ENCODE results near the gene ORM2.
"Not testable (repeated sequence)": the region's sequence is repeated elsewhere in the genome, so short reads cannot be mapped to it uniquely, and the experiment has no call there.

Gene ORM2

DNA sequence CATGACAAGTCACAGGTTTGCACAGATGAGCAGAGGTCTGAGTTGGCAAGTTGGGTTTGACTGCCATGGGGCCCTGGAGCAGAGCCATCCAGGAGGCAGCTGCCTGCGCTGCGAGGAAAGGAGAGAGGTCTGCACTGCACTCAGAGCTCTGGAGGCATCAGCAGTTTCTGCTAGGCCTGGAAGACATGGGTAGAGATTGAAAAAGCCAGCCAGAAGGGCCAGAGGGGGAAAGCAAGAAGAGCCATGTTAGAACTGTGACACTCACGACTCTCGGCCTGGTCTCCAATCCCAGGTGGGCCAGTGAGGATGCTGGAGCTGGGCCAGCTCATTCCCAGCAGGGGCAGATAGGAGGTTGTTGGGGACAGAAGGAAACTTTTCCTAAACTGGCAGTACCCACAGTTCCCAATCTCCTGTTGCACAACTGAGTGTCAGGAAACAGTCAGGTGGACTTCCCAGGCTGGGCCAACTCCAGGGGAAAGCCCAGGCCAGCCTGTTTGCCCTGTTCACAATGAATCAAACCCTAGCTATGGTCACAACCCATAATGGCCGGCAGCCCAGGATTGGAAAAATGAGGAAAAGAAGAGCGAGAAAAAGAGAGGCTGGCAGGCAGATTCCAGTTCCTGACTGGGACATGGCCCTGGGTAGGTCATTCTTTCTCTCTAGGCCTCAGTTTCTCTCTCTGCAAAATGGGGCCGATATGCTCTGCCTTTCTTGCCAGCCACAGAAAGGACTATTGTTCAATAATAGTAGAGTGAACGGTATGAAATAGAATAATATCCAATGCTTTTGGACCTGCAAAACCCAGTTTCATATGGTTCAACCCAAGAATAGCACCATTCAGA is 14.6 kb upstream of the ORM2 start:
- no peak for DNase-seq

DNA sequence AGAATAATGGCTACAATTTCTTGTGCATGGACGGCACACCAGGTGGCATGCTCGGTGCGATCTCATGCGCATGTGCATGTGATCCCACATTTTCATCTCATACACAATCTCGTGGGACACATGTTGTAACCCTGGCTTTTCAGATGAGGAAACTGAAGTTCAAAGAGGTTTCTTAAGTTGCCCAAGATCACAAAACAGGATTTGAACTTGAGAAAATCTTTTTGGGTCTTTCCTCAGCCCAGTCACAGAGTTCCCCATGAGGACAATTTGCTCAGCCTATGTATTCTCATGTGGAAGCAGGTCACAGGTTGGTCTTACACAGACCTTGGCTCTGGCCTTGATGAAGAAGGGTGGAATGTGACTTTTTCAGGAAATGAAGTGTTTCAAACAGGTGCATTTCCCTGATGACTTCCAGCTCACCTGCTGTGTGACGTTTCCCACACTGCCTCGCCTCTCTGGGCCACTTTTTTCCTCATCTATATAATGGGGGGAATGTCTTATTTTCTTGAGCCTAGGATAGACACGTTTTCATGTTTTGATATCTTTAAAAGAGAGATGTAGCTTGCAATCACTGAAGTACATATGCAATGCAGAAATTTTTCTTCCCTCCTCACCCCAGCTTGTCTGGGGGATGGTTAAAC is 13.8 kb upstream of the ORM2 start:
- no peak for DNase-seq

DNA sequence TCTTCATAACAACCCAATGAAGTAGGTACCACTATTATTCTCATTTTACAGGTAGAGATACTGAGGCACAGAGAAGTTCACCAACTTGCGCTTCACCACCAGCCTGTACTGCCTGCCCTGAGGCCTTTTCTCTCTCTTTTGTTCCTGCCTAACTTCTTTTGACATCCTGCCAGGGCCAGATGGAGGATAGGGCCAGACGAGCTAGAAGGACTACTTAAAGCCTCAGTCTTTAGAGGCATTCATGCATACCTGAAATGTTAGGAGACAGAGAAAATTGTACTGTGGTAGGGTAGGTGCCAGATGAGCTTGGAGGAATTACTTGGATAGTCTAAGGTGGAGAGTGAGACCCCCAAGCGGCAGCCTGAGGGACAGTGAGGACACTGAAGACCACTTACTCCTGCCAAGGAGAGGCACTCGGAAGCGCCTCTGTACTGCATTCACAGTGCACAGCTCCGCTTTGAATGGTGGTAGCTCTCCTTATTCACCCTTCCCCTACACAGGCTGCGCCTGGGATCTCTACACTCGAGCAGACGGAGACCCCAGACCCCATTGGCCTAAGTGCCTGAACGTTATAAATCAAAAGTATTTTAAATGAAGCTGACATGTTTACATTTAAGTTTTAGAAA is 13.0 kb upstream of the ORM2 start:
- no peak for DNase-seq

DNA sequence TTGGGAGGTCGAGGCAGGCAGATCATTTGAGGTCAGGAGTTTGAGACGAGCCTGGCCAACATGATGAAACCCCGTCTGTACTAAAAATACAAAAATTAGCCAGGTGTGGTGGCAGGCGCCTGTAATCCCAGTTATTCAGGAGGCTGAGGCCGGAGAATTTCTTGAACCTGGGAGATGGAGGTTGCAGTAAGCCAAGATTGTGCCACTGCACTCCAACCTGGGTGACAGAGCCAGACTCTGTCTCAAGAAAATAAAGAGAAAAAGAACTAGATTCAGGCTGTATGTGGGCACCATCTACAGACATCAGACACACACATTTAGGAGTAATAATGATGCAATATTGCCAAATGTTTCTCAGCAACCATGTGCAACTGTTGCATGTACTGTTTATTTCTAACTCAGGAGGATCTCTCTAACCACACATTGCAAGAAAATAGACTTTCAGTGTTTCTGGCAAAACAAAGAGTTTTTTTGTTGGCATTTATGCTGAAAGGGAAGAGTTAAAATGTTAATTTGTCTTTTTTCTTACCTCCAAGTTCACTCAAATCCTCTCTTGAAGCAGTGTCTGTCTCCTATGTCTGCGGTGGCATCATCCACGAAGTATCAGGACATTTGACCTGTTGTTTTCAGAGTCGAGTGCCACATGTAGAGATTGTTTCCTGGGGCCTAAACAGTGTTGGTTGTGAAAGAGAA is 11.9 kb upstream of the ORM2 start:
- DNase-seq: no peak

DNA sequence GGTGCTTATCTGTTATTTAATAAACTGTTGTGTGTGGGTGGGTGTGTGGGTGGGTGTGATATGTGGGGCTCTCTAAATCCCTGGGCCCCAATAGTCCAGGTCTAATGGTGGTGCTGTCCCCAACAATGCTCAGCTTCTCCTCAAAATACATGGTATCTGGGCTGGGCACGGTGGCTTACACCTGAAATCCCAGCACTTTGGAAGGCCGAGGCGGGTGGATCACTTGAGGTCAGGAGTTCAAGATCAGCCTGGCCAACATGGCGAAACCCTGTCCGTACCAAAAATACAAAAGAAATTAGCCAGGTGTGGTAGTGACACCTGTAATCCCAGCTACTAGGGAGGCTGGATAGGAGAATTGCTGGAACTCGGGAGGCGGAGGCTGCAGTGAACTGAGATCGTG is 11.3 kb upstream of the ORM2 start:
- no peak for DNase-seq

DNA sequence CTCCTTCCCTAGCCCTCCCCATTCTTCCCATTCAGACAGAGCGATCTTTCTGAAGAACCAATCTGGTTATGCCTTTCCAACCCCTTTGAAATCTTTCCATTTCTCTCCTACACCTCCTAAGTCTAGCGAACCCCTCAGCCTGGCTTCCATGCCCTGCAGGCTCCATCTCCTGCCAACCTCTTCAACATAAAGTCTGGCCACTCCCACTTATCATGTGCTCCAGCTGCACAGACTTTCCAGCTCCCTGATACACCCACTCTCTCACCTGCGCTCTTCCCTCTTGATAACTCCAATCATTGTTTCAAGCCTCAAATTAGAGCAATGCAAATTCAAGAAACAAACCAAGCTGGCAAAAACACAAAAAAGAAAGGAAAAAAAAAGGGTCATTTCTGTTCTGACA is 10.5 kb upstream of the ORM2 start:
- no peak for DNase-seq

DNA sequence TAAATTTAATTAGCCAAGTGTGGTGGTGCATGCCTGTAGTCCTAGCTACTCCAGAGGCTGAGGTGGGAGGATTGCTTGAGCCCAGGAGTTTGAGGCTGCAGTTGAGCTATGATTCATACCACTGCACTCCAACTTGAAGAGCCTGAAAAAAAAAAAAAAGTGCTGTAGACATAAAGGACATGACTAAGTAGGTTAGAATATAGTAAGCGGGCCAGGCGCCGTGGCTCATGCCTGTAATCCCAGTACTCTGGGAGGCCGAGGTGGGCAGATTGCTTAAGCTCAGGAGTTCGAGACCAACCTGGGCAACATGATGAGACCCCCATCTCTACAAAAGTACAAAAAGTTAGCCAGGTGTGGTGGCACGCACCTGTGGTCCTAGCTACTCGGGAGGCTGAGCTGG is 9.0 kb upstream of the ORM2 start:
- DNase-seq: not testable (repeated sequence)

DNA sequence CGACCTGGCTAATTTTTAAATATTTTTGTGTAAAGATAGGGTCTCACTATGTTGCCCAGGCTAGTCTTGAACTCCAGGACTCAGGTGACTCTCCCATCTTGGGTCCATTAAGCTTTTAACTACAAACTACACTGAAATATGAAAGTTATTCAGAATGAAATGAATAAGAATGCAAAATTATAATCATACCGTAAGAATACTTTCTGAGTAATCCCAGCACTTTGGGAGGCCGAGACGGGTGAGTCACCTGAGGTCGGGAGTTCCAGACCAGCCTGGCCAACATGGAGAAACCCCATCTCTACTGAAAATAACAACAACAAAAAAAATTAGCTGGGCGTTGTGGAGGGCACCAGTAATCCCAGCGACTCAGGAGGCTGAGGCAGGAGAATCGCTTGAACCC is 7.9 kb upstream of the ORM2 start:
- DNase-seq: no peak

DNA sequence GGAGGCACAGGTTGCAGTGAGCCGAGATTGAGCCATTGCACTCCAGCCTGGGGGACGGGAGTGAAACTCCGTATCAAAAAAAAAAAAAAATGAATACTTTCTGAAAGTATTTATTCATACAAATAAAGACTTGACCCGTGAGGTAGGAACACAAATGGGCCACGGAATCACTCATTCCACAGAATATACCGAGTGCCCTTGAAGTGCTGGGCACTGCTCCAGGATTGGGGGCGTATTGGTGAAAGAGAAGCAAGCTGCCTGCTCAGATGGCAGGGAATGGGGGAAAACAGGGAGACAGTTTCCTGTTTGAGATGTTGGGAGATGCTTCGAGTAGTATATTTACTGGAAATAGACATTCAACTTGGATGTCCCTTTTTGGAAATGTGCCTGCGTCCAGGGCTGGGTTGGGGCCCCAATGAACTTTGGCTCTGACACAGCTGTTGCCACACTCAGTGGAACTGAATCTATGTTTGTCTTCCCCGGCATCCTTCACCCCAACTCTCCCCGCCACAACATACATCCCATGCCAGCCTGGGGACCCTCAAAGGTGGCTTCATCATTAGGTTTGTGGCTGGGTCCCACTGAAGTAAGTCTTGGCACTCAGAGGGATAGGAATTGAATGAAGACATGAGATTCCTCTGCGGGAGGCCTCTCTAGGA is 7.4 kb upstream of the ORM2 start:
- DNase-seq: not testable (repeated sequence)

DNA sequence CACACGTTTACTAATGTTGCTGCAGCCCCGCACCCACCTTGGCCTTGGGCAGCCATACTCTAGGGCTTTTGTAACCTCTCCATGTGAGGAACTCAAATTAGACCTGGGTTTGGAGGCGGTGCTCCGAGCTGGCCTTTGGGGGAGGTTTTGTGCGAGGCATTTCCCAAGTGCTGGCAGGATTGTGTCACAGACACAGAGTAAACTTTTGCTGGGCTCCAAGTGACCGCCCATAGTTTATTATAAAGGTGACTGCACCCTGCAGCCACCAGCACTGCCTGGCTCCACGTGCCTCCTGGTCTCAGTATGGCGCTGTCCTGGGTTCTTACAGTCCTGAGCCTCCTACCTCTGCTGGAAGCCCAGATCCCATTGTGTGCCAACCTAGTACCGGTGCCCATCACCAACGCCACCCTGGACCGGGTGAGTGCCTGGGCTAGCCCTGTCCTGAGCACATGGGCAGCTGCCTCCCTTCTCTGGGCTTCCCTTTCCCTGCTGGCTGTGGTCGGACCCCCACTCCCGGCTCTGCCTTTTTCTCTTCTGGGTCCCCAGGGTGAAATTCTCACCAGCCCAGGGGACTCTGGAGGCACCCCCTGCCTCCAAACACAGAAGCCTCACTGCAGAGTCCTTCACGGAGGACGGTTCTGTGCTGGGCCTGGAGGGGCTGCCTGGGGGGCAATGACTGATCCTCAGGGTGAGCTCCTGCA is 6.7 kb upstream of the ORM2 start, which contains the start of gene ORM1:
ORM1 (plus strand) TSS at position 268 of the 701 bp plus-strand sequence; CDS start at position 304, 36 bp downstream.
- not testable (repeated sequence) for DNase-seq

DNA sequence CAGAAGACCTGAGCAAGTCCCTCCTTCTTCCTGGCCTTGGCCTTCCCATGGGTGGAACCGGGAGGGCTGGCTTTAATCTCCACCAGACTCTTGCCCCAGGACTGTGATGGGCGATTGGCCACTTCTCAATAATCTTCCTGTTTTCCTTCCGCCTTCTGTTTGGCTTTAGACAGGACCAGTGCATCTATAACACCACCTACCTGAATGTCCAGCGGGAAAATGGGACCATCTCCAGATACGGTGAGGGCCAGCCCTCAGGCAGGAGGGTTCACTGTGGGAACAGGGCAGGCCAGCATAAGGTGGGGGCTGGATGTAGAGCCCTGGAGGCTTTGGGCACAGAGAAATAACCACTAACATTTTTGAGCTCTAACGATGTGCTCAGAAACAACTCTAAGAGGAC is 5.8 kb upstream of the ORM2 start:
- not testable (repeated sequence) for DNase-seq

DNA sequence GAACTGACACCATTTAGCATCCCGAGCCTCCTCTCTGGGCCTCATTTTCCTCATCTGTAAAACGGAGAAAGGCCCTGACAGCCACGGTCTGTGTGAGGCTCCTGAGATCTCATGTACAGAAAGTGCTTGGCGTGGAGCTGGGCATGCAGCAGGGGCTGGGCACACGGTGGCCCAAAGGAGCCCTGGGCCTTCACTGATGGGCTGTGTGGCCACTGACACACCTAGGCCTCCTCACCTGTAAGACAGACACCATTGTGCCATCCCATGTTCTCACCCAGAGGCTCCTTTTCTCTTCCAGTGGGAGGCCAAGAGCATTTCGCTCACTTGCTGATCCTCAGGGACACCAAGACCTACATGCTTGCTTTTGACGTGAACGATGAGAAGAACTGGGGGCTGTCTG is 5.2 kb upstream of the ORM2 start:
- no peak for DNase-seq

DNA sequence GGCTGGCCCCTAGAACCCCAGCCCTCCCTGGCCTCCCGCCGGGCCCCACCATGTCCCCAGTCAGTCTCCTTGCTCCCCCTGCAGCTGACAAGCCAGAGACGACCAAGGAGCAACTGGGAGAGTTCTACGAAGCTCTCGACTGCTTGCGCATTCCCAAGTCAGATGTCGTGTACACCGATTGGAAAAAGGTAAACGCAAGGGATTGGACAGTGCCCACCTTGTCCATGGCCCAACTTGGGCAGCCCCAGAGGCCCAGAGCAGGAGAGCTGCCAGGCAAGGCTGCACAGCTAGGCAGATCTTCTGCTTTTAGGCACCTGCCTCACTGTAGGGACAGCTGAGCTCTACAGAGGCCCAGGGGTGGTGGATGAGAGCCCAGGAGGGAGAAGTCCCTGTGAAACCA is 4.7 kb upstream of the ORM2 start:
- DNase-seq: not testable (repeated sequence)

DNA sequence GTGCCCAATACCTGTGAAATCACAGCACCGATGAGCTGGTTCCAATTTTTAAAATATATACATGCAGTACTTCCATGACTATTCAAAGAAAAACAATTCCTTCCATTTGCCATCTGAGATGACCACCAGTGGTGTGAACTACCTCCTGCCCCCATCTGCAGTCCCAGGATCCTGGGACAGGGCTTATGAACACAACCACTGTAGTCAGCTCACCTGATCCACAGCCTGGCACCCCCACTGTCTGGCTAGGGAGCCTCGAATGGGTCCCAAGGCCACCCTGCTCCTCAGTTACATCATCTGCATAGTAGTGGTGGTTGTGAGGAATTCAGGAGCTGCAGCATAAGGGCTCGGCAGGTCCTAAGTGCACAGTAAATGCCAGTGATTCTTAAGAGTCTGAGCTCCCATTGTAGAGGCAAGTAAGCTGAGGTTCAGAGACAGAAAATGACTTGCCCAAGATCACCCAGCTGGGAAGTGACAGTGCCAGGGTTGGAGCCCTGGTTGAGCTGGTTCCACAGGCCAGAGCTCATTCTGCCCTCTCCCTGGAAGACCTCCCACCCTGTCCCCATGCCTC is 3.9 kb upstream of the ORM2 start:
- DNase-seq: not testable (repeated sequence)

DNA sequence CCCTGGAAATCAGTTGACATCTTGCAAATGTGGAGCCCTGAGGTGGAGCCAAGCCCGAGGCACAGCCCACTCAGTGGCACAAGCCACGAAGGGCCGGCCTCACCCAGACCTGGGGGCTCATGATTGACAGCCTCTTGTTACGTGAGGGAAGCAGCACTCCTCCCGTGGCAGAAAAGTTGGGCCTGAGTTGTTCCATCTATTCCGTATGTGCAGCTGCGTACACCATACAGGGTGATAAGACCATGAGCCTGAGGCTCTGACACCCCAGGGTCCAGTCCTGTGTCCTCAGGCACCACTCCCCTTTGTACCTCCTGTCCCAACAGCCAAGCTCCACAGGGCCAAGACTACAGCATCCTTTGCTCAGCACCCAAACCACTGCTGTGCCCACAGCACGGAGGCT is 1.9 kb upstream of the ORM2 start:
- DNase-seq: no peak

DNA sequence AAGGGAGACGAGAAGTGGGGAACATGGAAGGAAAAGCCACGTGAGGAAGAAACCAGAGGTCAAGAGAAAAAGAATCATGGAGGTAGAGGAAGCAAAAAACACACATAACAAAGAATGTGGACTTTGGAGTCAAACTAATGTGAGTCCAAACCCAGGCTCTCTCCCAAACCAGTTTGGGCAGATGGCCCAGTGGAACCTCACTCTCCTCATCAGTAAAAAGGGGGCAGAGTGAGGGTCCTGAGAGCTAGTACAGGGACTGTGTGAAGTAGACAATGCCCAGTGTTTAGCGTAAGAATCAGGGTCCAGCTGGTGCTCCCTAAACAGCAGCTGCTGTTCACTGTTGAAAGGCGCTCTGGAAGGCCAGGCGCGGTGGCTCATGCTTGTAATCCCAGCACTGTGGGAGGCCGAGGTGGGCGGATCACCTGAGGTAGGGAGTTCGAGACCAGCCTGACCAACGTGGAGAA is 1.3 kb upstream of the ORM2 start:
- DNase-seq: not testable (repeated sequence)

DNA sequence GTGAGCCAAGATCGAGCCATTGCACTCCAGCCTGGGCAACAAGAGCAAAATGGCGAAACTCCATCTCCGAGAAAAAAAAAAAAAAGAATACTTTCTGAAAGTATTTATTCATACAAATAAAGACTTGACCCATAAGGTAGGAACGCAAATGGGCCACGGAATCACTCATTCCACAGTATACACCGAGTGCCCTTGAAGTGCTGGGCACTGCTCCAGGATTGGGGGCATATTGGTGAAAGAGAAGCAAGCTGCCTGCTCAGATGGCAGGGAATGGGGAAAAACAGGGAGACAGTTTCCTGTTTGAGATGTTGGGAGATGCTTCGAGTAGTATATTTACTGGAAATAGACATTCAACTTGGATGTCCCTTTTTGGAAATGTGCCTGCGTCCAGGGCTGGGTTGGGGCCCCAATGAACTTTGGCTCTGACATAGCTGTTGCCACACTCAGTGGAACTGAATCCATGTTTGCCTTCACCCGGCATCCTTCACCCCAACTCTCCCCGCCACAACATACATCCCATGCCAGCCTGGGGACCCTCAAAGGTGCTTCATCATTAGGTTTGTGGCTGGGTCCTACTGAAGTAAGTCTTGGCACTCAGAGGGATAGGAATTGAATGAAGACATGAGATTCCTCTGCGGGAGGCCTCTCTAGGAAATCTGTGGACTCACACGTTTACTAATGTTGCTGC is 588 bp upstream of the ORM2 start:
- DNase-seq: not testable (repeated sequence)

DNA sequence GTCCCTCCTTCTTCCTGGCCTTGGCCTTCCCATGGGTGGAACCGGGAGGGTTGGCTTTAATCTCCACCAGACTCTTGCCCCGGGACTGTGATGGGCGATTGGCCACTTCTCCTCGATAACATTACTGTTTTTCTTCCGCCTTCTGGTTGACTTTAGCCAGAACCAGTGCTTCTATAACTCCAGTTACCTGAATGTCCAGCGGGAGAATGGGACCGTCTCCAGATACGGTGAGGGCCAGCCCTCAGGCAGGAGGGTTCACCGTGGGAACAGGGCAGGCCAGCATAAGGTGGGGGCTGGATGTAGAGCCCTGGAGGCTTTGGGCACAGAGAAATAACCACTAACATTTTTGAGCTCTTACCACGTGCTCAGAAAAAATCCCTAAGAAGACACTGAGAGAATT is 967 bp downstream of the ORM2 start:
- no peak for DNase-seq

DNA sequence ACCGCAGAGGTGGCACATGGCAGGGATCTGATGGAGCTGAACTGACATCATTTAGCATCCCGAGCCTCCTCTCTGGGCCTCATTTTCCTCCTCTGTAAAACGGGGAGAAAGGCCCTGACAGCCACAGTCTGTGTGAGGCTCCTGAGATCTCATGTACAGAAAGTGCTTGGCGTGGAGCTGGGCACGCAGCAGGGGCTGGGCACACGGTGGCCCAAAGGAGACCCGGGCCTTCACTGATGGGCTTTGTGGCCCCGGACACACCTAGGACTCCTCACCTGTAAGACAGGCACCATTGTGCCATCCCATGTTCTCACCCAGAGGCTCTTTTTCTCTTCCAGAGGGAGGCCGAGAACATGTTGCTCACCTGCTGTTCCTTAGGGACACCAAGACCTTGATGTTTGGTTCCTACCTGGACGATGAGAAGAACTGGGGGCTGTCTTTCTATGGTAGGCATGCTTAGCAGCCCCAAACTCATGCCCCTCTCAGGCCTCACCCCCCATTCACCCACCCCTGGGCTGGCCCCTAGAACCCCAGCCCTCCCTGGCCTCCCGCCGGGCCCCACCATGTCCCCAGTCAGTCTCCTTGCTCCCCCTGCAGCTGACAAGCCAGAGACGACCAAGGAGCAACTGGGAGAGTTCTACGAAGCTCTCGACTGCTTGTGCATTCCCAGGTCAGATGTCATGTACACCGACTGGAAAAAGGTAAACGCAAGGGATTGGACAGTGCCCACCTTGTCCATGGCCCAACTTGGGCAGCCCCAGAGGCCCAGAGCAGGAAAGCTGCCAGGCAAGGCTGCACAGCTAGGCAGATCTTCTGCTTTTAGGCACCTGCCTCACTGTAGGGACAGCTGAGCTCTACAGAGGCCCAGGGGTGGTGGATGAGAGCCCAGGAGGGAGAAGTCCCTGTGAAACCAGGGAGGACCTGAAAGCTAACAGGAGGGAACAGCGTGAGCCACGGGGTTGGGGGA is 1.8 kb downstream of the ORM2 start:
- not testable (repeated sequence) for DNase-seq

Measured in NCI-H187 (cell line).